Bronchial epithelial cell (primary cell): ENCODE data around the gene FBN1. TPM values are rescaled to one million over a fixed set of nuclear protein-coding genes. Genes with fewer than 3 reads are reported as not detected.

Experiments
- DNase-seq: peaks from one replicate; pipeline ENCODE4 v3.0.0-alpha.2; 2010; ENCODE audit warnings: low read depth
- FAIRE-seq: peaks from 2 replicates; lab custom pipeline; 2011; peaks lifted over from hg19 to GRCh38; lab: Jason Lieb, UNC
- H3K27me3 ChIP-seq: 2 replicates; pipeline ENCODE4 v1.5.1; 2011; ENCODE audit warnings: low read length; ENCODE audit not compliant: control insufficient read depth, insufficient read depth
- H3K36me3 ChIP-seq: 2 replicates; pipeline ENCODE4 v1.5.1; 2011; ENCODE audit warnings: low read length; ENCODE audit not compliant: control insufficient read depth, insufficient read depth
- H3K4me3 ChIP-seq: 2 replicates; pipeline ENCODE4 v1.5.1; 2011; ENCODE audit warnings: mild to moderate bottlenecking, low read depth, low read length, control low read depth
- CTCF ChIP-seq: IDR thresholded peaks from 2 replicates; pipeline ENCODE4 v1.5.1; 2011; ENCODE audit warnings: mild to moderate bottlenecking, moderate library complexity, low read length, control low read depth, inconsistent platforms; ENCODE audit not compliant: insufficient read depth, severe bottlenecking
- total RNA-seq: library from RNA; depleted of rRNA; stranded (reverse); fragments of >200 nt; gene quantifications from 2 replicates; pipeline ENCODE4 v1.2.1, GENCODE V29; 2014

The FBN1 gene
- total RNA-seq, 1 donor from 2014 or later = 6.3 TPM

DNA sequence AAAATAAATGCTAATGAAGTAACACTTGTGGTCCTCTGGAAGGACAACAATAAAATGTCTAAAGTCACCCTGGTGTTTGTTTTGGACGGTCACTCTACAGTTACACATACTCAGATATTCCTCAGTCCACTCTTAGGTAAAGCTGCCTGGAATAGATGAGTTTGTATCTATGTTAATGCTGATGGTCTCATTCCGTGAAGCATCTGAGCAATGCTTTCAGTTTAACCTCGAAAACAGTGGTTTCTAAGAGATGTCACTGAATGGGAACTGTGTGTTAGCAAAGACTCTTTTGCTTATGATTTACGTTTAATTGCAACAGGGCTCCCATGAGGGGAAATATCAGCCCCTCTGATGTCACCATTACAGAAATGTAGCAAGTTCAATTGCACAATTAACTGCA is 49.1 kb downstream of the FBN1 start:
- Histone ChIP-seq H3K36me3 (no peaks in the 10 kb centered on the region), H3K27me3 (no peaks in the 10 kb centered on the region), H3K4me3 (no peak overlapping the region)
- DNase-seq = no peak
- TF ChIP-seq CTCF = no peak
- no peak for FAIRE-seq

- no peaks in the 10 kb centered on the region for H3K27me3 ChIP-seq
- no peak for TF ChIP-seq CTCF
- no peak overlapping the region for H3K4me3 ChIP-seq
- no peak for DNase-seq
- H3K36me3 ChIP-seq = no peaks in the 10 kb centered on the region
- FAIRE-seq = no peak
Measured at GRCh38 chr15:48595981-48596380, 49.5 kb downstream of the FBN1 start.

DNA sequence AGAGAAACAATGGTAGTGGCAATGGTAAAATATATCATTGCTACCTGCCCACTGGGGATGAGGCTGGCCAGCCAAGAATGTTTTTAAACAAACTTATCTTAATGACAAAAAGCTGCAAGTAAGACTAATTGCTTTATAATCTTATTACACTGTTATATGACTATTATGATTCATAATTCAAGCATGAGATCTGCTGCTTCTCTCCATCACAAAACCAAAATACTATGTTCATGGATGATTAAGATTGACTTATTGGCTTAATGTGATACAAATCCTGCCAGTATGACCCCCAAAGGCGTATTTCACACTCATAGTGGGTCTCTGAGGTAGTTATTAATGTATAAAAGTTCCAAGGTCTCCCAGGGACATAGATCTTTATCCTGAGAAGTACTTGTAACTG is 52.6 kb downstream of the FBN1 start:
- TF ChIP-seq CTCF = no peak
- Histone ChIP-seq H3K36me3 (no peaks in the 10 kb centered on the region), H3K4me3 (no peak overlapping the region), H3K27me3 (no peaks in the 10 kb centered on the region)
- DNase-seq (no peak), FAIRE-seq (no peak)

GRCh38 chr15:48592221-48592731 is 53.2 kb downstream of the FBN1 start:
- H3K4me3 ChIP-seq = no peak overlapping the region
- H3K36me3 ChIP-seq = no peaks in the 10 kb centered on the region
- no peak for DNase-seq
- TF ChIP-seq CTCF = no peak
- no peak for FAIRE-seq
- no peaks in the 10 kb centered on the region for H3K27me3 ChIP-seq

DNA sequence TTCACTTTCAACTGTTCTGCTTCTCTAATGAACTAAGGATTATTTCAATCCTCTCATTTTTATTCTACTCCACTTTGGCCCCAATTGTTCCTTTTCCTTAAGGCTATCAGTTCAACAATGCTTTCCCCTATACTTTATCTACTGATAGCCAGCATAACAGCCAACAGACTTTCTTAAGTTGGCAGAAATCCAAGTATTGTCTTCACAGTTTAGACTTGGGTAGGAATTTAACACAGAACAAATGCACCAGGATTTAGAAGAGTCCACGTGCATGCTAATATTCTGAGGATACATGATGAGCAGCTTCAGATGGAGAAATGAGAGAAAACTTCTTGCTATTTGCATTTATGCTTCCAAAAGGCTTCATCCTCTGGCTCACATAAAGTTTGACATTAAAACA is 54.8 kb downstream of the FBN1 start:
- Histone ChIP-seq H3K27me3 (no peaks in the 10 kb centered on the region), H3K36me3 (no peaks in the 10 kb centered on the region), H3K4me3 (no peak overlapping the region)
- TF ChIP-seq CTCF = no peak
- no peak for FAIRE-seq
- DNase-seq = no peak
